T-helper 1 cell treated with Interleukin-12 subunit alpha and Interleukin-12 subunit beta and Interleukin-4 antibody, amounts not matched to agents 30 μg/mL and 1 μg/mL, for 36 hours (primary cell): Measurements from ENCODE around the gene MR1.

Experiments used
- H3K27ac Mint-ChIP-seq: one replicate; pipeline ENCODE4 v1.8.0; 2021; ENCODE audit warnings: mild to moderate bottlenecking, mixed read lengths
- H3K27me3 Mint-ChIP-seq: one replicate; pipeline ENCODE4 v1.8.0; 2021; ENCODE audit warnings: low read depth, mixed read lengths
- H3K36me3 Mint-ChIP-seq: one replicate; pipeline ENCODE4 v1.8.0; 2021; ENCODE audit warnings: low read depth, mixed read lengths
- H3K4me1 Mint-ChIP-seq: one replicate; pipeline ENCODE4 v1.8.0; 2021; ENCODE audit warnings: low read depth, mixed read lengths
- H3K4me3 Mint-ChIP-seq: one replicate; pipeline ENCODE4 v1.8.0; 2021; ENCODE audit warnings: mild to moderate bottlenecking, moderate library complexity, mixed read lengths
- H3K9me3 Mint-ChIP-seq: one replicate; pipeline ENCODE4 v1.8.0; 2021; ENCODE audit warnings: mixed read lengths

Gene MR1

DNA sequence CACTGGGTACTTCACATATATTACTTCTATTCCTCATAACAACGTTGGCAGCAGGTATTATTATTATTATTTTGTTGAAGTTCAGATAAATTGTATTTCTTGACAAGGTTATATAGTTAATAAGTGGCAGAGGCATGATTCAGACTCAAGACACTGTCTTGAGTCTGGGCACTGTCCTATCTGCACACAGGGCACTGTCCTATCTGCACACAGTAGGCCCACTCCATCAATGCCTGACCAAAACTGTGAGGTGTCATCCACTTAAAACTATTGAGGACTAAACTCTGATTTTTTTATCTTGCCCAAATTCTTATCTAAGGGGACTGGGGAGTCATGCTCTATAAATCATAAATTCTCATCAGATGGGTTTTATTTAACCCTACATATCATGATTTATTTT lies 30.9 kb downstream of the MR1 start:
- Mint-ChIP-seq H3K36me3 (peaks cover 11% of the 10 kb centered on the region), H3K4me1 (peaks cover 20% of the 10 kb centered on the region), H3K4me3 (no peak overlapping the region), H3K27ac (no peak overlapping the region), H3K9me3 (peaks cover 10% of the 10 kb centered on the region), H3K27me3 (peaks cover 13% of the 10 kb centered on the region)

DNA sequence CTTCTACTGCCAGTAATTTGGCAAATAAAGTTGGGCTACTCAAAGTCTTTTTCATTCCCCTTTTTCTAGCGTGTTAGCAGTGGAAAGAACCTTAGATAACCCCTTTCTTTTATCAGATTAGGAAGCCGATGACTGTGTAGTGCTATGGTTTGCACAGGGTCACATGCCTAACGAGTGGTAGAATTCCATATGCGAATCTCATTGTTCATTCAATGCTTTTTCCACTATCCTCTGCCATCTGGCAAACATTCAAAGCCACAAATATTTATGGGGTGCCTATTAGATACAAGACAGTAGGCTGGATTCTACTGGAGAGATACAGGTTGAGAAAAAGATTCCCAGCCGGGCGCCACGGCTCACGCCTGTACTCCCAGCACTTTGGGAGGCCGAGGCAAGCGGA lies 39.9 kb downstream of the MR1 start:
- peaks cover 1% of the 10 kb centered on the region for H3K36me3 Mint-ChIP-seq
- peaks cover 3% of the 10 kb centered on the region for H3K9me3 Mint-ChIP-seq
- H3K4me3 Mint-ChIP-seq: no peak overlapping the region
- H3K27ac Mint-ChIP-seq: no peak overlapping the region
- H3K27me3 Mint-ChIP-seq: peaks cover 56% of the 10 kb centered on the region
- no peaks in the 10 kb centered on the region for H3K4me1 Mint-ChIP-seq

DNA sequence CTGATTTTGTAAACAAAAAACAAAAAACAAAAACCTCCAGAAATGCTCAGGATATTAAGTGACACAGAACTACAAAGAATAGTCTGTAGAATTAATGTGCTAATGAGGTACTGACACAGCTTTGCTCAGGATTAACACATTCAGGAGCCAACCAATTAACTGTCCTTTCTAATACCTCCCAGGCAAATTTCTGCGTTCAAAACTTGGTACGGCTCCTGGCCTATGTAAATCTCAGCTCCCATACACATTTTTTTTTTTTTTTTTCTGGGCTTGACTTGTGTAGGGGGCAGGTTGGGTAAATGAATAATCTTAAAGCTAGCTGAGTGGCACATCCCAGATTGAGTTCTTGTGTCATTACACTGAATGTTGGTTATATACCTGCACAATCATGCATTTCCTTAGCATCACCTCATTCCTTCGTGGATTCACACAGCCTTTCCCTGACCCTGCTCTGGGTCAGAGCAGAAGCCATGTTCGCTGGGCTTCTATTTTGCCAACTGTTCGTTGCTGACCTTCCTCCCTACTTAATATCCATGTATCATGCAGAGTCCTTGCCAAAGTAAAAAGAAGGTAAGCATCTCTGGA lies 42.1 kb downstream of the MR1 start:
- Mint-ChIP-seq H3K9me3 (peaks cover 3% of the 10 kb centered on the region), H3K4me3 (no peak overlapping the region), H3K4me1 (peaks cover 10% of the 10 kb centered on the region), H3K27ac (no peak overlapping the region), H3K36me3 (peaks cover 1% of the 10 kb centered on the region), H3K27me3 (peaks cover 62% of the 10 kb centered on the region)

DNA sequence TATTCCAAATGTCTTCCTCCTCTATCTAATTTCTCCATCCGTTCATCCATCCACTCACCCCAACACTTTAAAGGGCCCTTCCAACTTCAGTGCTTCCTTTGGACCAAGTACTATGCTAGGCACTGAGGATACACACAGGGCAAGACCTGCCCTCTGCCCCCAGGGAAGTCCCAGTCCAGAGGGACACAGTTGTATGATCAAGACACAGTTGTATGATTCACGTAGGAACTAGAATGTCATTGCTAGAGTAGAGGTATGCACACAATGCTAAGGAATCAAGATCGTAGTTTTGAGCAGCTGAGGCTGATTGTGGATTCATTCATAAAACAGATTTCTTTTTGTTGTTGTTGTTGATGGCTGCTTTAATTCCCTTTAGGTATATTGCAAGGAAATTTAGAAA lies 43.1 kb downstream of the MR1 start:
- H3K4me1 Mint-ChIP-seq: peaks cover 10% of the 10 kb centered on the region
- H3K4me3 Mint-ChIP-seq: no peak overlapping the region
- H3K27ac Mint-ChIP-seq: no peak overlapping the region
- H3K36me3 Mint-ChIP-seq: no peaks in the 10 kb centered on the region
- H3K9me3 Mint-ChIP-seq: peaks cover 3% of the 10 kb centered on the region
- peaks cover 68% of the 10 kb centered on the region for H3K27me3 Mint-ChIP-seq

DNA sequence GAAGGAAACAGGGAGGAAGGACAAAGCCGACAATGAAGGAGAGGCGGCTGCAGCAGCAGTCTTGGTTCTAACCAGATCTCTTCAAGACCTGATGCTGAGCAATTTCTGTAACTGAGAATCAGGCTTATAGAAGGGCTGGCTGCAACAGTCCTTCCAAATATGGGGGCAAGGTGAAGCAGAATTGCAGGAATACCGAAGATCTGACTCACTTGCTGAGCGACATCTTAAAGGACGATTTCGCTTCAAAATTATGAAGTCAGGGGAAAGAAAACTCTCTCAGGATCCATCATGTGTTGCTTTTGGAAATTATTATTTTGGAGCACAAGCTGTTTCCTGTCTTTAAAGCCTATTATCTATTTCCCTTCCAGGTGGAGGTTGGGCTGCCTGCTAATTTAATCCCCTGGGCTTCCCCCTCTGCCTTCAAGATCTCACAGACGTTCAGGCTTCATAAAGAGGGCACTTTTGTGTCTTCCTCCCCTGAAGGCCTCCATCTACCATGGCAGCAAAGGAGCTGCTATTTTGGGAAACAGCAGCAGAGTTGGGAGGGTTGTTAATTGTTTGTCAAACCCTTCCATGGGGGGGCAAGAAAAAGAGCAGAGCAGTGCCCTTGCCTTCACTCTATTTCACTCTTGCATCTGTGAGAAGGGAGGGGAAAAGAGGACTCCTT lies 43.9 kb downstream of the MR1 start:
- Mint-ChIP-seq H3K27me3 (peaks cover 71% of the 10 kb centered on the region), H3K27ac (no peak overlapping the region), H3K9me3 (peaks cover 3% of the 10 kb centered on the region), H3K36me3 (no peaks in the 10 kb centered on the region), H3K4me1 (peaks cover 10% of the 10 kb centered on the region), H3K4me3 (no peak overlapping the region)

DNA sequence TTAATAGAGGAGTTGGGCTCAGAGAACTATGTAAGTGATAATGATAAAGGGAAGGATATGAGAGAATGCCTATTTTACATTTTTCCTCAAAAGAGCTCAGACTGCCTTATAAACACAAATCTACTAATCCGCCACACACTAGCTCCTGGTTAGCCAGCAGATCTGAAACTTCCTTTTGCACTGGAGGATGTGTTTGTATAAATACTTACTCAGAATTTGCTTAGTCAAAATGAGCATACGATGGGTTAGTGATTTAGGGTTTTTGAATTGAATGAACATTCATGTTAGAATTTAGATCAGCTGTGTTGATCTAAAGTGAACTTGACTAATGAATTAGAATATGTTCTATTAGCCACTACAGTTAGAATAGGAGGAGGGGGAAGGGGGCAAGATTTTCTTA lies 45.6 kb downstream of the MR1 start:
- H3K4me3 Mint-ChIP-seq: no peak overlapping the region
- H3K27me3 Mint-ChIP-seq: peaks cover 66% of the 10 kb centered on the region
- H3K27ac Mint-ChIP-seq: no peak overlapping the region
- H3K36me3 Mint-ChIP-seq: no peaks in the 10 kb centered on the region
- H3K9me3 Mint-ChIP-seq: peaks cover 3% of the 10 kb centered on the region
- H3K4me1 Mint-ChIP-seq: peaks cover 16% of the 10 kb centered on the region

DNA sequence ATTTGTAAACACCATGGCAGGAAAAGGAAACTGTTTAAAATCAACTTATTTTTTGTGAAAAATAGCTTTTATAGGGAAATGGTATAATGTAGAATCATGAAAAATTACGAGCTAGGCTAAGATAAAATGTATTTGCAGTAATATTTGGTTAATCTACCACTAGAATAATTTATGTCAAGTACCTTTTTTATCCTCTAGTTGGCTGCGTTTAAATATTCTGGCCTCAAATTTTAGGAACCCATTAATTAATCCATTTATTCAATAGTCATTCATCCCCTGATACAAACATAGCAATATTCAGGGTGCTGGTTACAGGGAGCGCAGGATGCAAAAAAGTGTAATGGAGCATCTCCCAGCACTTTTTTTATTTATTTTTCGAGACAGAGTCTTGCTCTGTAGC lies 46.1 kb downstream of the MR1 start:
- Mint-ChIP-seq H3K4me3 (no peak overlapping the region), H3K36me3 (no peaks in the 10 kb centered on the region), H3K4me1 (peaks cover 19% of the 10 kb centered on the region), H3K9me3 (peaks cover under 1% of the 10 kb centered on the region), H3K27ac (no peak overlapping the region), H3K27me3 (peaks cover 62% of the 10 kb centered on the region)

DNA sequence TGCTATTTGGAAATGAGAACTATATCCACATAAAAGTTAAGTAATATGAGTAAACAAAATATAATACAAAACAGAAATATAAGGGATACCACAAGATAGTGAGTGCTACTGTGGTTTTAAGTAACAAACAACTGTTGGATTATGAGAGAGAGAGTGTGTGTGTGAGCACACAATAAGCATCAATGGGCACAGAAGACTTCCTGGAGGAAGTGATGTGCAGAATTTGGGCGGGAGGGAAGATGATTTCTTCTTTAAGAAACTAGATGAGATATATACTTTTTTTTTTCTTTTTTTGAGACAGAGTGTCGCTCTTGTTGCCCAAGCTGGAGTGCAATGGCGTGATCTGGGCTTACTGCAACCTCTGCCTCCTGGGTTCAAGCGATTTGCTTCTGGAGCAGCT lies 46.8 kb downstream of the MR1 start:
- H3K27me3 Mint-ChIP-seq: peaks cover 58% of the 10 kb centered on the region
- no peak overlapping the region for H3K27ac Mint-ChIP-seq
- peaks cover 22% of the 10 kb centered on the region for H3K4me1 Mint-ChIP-seq
- H3K4me3 Mint-ChIP-seq: no peak overlapping the region
- no peaks in the 10 kb centered on the region for H3K9me3 Mint-ChIP-seq
- H3K36me3 Mint-ChIP-seq: no peaks in the 10 kb centered on the region

DNA sequence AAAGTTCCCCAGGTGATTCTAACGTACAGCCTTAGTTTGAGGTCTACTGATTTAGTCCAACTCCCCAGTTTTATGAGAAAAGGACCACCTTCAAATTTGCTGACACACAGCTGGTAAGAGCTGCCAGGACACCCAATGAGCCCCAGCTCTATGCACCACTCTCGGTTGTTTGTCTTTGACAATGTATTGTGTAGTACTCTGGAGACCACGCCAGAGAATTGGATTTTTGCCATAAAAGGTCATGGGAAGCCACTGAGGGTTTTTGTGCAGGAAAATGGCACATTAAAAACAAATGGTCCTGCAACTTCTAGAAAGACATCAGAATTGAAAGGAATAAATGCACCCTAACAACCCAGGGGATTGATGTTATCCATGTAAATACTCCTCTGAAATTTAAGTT lies 47.6 kb downstream of the MR1 start:
- Mint-ChIP-seq H3K27me3 (peaks cover 50% of the 10 kb centered on the region), H3K36me3 (no peaks in the 10 kb centered on the region), H3K4me3 (no peak overlapping the region), H3K27ac (no peak overlapping the region), H3K4me1 (peaks cover 24% of the 10 kb centered on the region), H3K9me3 (no peaks in the 10 kb centered on the region)

DNA sequence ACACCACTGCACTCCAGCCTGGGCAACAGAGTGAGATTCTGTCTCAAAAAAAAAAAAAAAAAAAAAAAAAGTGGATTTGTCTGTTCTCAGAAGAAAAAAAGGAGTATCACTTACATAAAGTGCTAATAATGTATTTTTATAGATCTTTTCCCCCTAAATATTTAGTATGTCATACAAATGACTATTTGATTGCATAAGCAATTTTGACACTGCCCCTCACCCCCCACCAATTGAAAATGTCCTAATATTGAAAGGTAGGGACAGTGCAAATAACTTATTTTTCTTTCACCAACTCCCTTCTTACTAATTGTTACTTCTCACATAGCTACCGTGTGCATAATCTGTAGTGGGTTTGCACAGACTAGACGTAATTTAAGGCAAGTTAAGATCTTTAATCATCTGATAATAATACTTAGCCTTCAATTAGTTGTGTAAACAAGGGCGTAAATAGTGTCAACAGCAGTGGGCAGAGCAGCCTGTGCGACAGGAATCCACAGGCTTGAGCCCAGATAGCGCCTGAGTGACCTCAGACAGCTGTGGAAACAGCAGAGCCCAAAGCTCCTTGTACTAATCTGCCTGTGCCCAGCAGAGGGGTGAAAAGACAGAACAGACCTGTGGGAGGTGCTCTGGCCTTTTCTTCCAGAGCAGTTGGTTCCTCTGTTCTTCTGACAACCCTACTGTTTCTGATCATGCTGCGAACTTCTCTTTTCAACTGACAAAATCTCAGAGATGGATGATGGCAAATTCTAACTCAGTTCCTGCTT lies 50.2 kb downstream of the MR1 start:
- Mint-ChIP-seq H3K4me3 (no peak overlapping the region), H3K27ac (no peak overlapping the region), H3K27me3 (peaks cover 32% of the 10 kb centered on the region), H3K4me1 (peaks cover 36% of the 10 kb centered on the region), H3K9me3 (no peaks in the 10 kb centered on the region), H3K36me3 (peaks cover 3% of the 10 kb centered on the region)

DNA sequence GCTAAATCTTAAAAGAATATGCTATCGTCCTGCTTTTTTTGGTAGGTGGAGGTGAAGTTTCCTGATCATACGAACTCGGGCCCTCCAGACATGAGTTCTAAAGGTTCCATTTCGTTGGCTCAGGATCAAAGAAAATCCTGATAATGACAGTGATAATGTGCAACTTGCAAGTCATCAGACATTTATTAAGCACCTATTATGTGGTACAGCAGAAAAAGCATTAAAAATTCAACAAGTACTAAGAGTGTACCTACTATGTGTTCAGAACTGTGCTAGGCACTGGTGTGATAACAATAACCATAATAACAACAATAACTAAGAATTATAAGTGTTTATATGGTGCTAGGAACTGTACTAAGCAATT lies 50.8 kb downstream of the MR1 start:
- Mint-ChIP-seq H3K9me3 (no peaks in the 10 kb centered on the region), H3K27ac (no peak overlapping the region), H3K4me3 (no peak overlapping the region), H3K4me1 (peaks cover 31% of the 10 kb centered on the region), H3K36me3 (peaks cover 5% of the 10 kb centered on the region), H3K27me3 (peaks cover 27% of the 10 kb centered on the region)

DNA sequence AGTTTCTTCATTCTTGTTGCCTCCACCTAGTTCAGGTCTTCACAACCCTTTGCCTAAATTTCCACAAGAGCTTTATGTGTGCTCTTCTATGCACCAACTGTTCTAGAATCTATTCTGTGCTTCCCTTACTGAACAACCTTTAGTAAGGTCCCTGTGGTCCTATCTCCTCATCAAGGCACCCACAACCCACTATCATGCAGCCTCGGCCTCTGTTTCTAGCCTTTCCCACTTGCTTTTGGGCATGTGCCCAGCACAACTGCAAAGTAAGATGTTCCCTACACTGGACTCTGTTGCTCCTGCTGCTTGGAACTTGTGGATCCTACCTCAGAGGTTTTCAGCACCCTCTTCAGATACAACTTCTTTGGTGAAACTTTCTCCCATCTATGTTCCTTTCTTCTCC lies 52.3 kb downstream of the MR1 start:
- peaks cover 30% of the 10 kb centered on the region for H3K4me1 Mint-ChIP-seq
- no peak overlapping the region for H3K27ac Mint-ChIP-seq

DNA sequence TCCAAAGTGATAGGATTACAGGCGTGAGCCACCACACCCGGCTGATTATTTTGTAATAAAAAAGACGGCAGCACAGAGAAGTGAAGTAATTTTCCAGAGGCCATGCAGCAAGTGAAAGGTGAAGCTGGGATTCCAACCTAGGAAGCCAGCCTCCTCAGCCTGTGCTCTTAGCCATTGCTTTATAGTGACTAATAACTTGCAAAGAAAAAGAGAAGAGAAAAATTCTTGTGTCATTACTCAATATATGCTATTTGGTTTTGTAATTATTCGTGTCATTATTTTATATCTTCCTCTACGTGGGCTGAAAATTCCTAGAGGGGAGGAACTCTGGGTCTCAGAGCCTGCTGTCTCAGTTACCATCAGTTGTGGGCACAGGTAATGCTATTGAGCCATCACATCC lies 53.1 kb downstream of the MR1 start:
- no peak overlapping the region for H3K27ac Mint-ChIP-seq
- no peak overlapping the region for H3K4me3 Mint-ChIP-seq
- peaks cover 37% of the 10 kb centered on the region for H3K4me1 Mint-ChIP-seq
- peaks cover 14% of the 10 kb centered on the region for H3K27me3 Mint-ChIP-seq
- no peaks in the 10 kb centered on the region for H3K9me3 Mint-ChIP-seq
- peaks cover 26% of the 10 kb centered on the region for H3K36me3 Mint-ChIP-seq

More for the DNA sequence above, 52.3 kb downstream of the MR1 start:
- Mint-ChIP-seq H3K4me3 (no peak overlapping the region), H3K36me3 (peaks cover 19% of the 10 kb centered on the region), H3K27me3 (peaks cover 18% of the 10 kb centered on the region), H3K9me3 (no peaks in the 10 kb centered on the region)

DNA sequence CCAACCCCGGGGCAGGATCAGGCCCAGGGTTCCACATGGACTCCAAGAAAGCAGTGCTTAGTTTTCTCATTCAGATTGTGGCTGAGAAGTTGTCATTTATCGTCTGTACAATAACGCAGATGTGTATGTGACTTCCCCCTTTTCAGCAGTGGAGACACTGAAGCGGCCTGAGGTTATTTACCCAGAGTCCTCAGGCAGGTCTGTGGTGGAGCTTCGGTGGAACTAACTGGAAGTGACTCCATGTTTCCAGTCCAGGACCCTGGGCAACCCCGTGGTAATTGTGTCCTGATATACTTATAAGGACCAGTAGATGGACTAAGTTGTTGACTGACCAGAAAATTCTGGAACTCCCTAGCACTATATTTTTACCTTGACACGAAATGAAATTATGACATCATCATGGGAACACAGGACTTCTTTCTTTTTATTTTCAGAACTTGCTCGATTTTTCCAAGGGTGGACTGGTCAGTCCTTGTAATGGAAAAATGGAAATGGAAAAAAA lies 53.7 kb downstream of the MR1 start:
- H3K9me3 Mint-ChIP-seq: no peaks in the 10 kb centered on the region
- no peak overlapping the region for H3K27ac Mint-ChIP-seq
- peak overlapping the region; percentile 99 for H3K4me3 Mint-ChIP-seq
- peaks cover 40% of the 10 kb centered on the region for H3K4me1 Mint-ChIP-seq
- H3K27me3 Mint-ChIP-seq: peaks cover 14% of the 10 kb centered on the region
- H3K36me3 Mint-ChIP-seq: peaks cover 29% of the 10 kb centered on the region
